Muscle of leg (tissue), 11 donors: ENCODE measurements around the gene PLK3. TPM values are rescaled to one million over a fixed set of nuclear protein-coding genes. Genes with fewer than 3 reads are reported as not detected.
A peak's percentile ranks its signal among the peaks of the same experiment; 100 is the strongest.
"Not testable (repeated sequence)": the region's sequence is repeated elsewhere in the genome, so short reads cannot be mapped to it uniquely, and the experiment has no call there.

Experiments
- DNase-seq: peaks from one replicate; pipeline ENCODE4 v3.0.0; 2013
- H3K27ac ChIP-seq: one replicate; pipeline ENCODE4 v1.5.1; 2013; ENCODE audit warnings: mild to moderate bottlenecking, low read length, control low read depth
- H3K27me3 ChIP-seq: one replicate; pipeline ENCODE4 v1.6.1; 2013; ENCODE audit warnings: low read length; ENCODE audit not compliant: control insufficient read depth, insufficient read depth
- H3K36me3 ChIP-seq: one replicate; pipeline ENCODE4 v1.6.1; 2013; ENCODE audit warnings: low read length; ENCODE audit not compliant: control insufficient read depth, insufficient read depth
- H3K4me1 ChIP-seq: one replicate; pipeline ENCODE4 v1.6.1; 2013; ENCODE audit warnings: low read length; ENCODE audit not compliant: control insufficient read depth, insufficient read depth
- H3K4me3 ChIP-seq: one replicate; pipeline ENCODE4 v1.5.1; 2013; ENCODE audit warnings: low read length, control low read depth
- H3K9me3 ChIP-seq: replicated peaks from 2 replicates; pipeline ENCODE4 v1.6.1; 2013; ENCODE audit warnings: low read depth, low read length; ENCODE audit not compliant: control insufficient read depth
- WGBS: methylation state at CpG from one replicate; pipeline ENCODE4 v1.1.5; 2013; ENCODE audit warnings: missing lambda C conversion rate; ENCODE audit not compliant: insufficient coverage; 5-methylcytosine and 5-hydroxymethylcytosine counted together
- polyA plus RNA-seq, 8 donors: library from polyadenylated mRNA; unstranded; fragments of 120-200 nt; gene quantifications; one replicate each; pipeline versions ENCODE4 v1.2.1 to v1.2.3, GENCODE V29; 2013; ENCODE audit warnings: inconsistent platforms in 1 of 8, low replicate concordance in 1 of 8; ENCODE audit not compliant: insufficient read length in 8 of 8, insufficient read depth in 1 of 8
- total RNA-seq: library from RNA; stranded (reverse); fragments of 120-200 nt; gene quantifications from one replicate; pipeline ENCODE4 v1.2.4, GENCODE V29; 2013

Gene PLK3
- total and polyA plus RNA-seq, 9 donors: 8.3 to 20.8 (median 13.8) TPM

GRCh38 chr1:44828003-44828651 lies 27.9 kb downstream of the PLK3 start:
- DNase-seq: no peak
- 88% methylated on average over 15 of the region's 21 CpGs for WGBS
- no peaks in the 10 kb centered on the region for H3K27me3 ChIP-seq
- no peaks in the 10 kb centered on the region for H3K9me3 ChIP-seq
- peaks cover 11% of the 10 kb centered on the region for H3K36me3 ChIP-seq
- H3K4me1 ChIP-seq: peaks cover 16% of the 10 kb centered on the region
- no peak overlapping the region for H3K4me3 ChIP-seq
- no peak overlapping the region for H3K27ac ChIP-seq

- Histone ChIP-seq H3K36me3 (peaks cover 11% of the 10 kb centered on the region), H3K27ac (no peak overlapping the region), H3K4me1 (peaks cover 16% of the 10 kb centered on the region), H3K9me3 (no peaks in the 10 kb centered on the region), H3K27me3 (no peaks in the 10 kb centered on the region), H3K4me3 (no peak overlapping the region)
- no peak for DNase-seq
- 93% methylated on average over 14 of the region's 15 CpGs for WGBS
Measured at GRCh38 chr1:44828841-44829440, 28.8 kb downstream of the PLK3 start.

GRCh38 chr1:44829506-44830384 lies 29.6 kb downstream of the PLK3 start:
- 74% methylated on average over 10 of the region's 12 CpGs for WGBS
- Histone ChIP-seq H3K9me3 (no peaks in the 10 kb centered on the region), H3K4me3 (no peak overlapping the region), H3K27me3 (no peaks in the 10 kb centered on the region), H3K36me3 (peaks cover 11% of the 10 kb centered on the region), H3K4me1 (peaks cover 16% of the 10 kb centered on the region), H3K27ac (no peak overlapping the region)
- DNase-seq: no peak

GRCh38 chr1:44830900-44831304 lies 30.7 kb downstream of the PLK3 start:
- Histone ChIP-seq H3K27ac (no peak overlapping the region), H3K36me3 (peaks cover 11% of the 10 kb centered on the region), H3K4me1 (peaks cover 16% of the 10 kb centered on the region), H3K9me3 (no peaks in the 10 kb centered on the region), H3K27me3 (no peaks in the 10 kb centered on the region), H3K4me3 (no peak overlapping the region)
- no peak for DNase-seq
- WGBS: 63% methylated on average over 4 of the region's 10 CpGs

GRCh38 chr1:44831516-44831915 lies 31.3 kb downstream of the PLK3 start:
- Histone ChIP-seq H3K4me1 (peaks cover 14% of the 10 kb centered on the region), H3K4me3 (no peak overlapping the region), H3K27ac (no peak overlapping the region), H3K27me3 (no peaks in the 10 kb centered on the region), H3K36me3 (peaks cover 11% of the 10 kb centered on the region), H3K9me3 (no peaks in the 10 kb centered on the region)
- no peak for DNase-seq
- 30% methylated on average over 6 of the region's 9 CpGs for WGBS

- no peak for DNase-seq
- no peaks in the 10 kb centered on the region for H3K27me3 ChIP-seq
- peaks cover 8% of the 10 kb centered on the region for H3K4me1 ChIP-seq
- H3K4me3 ChIP-seq: no peak overlapping the region
- no peak overlapping the region for H3K27ac ChIP-seq
- no peaks in the 10 kb centered on the region for H3K9me3 ChIP-seq
- 59% methylated on average over 7 of the region's 13 CpGs for WGBS
- peaks cover 9% of the 10 kb centered on the region for H3K36me3 ChIP-seq
Measured at GRCh38 chr1:44832056-44832705, 32.0 kb downstream of the PLK3 start.

GRCh38 chr1:44834328-44834727 lies 34.2 kb downstream of the PLK3 start:
- DNase-seq: no peak
- WGBS: 82% methylated on average over 5 of the region's 7 CpGs
- Histone ChIP-seq H3K36me3 (no peaks in the 10 kb centered on the region), H3K4me3 (no peak overlapping the region), H3K27ac (no peak overlapping the region), H3K4me1 (peaks cover 8% of the 10 kb centered on the region), H3K27me3 (no peaks in the 10 kb centered on the region), H3K9me3 (no peaks in the 10 kb centered on the region)

- Histone ChIP-seq H3K27me3 (no peaks in the 10 kb centered on the region), H3K4me3 (no peak overlapping the region), H3K4me1 (peaks cover 5% of the 10 kb centered on the region), H3K9me3 (no peaks in the 10 kb centered on the region), H3K27ac (no peak overlapping the region), H3K36me3 (no peaks in the 10 kb centered on the region)
- 70% methylated on average over 15 of the region's 23 CpGs for WGBS
- peak; percentile 90 for DNase-seq
Measured at GRCh38 chr1:44835738-44836675, 35.8 kb downstream of the PLK3 start.

- H3K9me3 ChIP-seq, H3K36me3 ChIP-seq, H3K4me3 ChIP-seq, DNase-seq, H3K27ac ChIP-seq, H3K27me3 ChIP-seq: not testable (repeated sequence)
- peaks cover 11% of the 10 kb centered on the region for H3K4me1 ChIP-seq
- 94% methylated on average over 9 of the region's 11 CpGs for WGBS
Measured at GRCh38 chr1:44838294-44838693, 38.1 kb downstream of the PLK3 start.
